GM23248 (cell line): Measurements from ENCODE around the gene TLE7. TPM values are rescaled to one million over a fixed set of nuclear protein-coding genes. Genes with fewer than 3 reads are reported as not detected.

ENCODE experiments used
- DNase-seq: peaks from one replicate; pipeline ENCODE4 v3.0.0-alpha.2; 2015
- H2AFZ ChIP-seq: fragments of 200-600 bp; sonication (generic); 2 replicates; pipeline ENCODE4 v1.6.1; 2016; ENCODE audit warnings: antibody characterized with exemption
- H3F3A ChIP-seq: fragments of 200-600 bp; sonication (generic); 2 replicates; pipeline ENCODE4 v1.6.1; 2016; ENCODE audit warnings: mild to moderate bottlenecking, antibody characterized with exemption, mixed run types; ENCODE audit not compliant: insufficient read depth
- H3K27ac ChIP-seq: fragments of 200-600 bp; sonication (generic); 2 replicates; pipeline ENCODE4 v1.5.1; 2016; ENCODE audit warnings: mild to moderate bottlenecking
- H3K27me3 ChIP-seq: fragments of 200-600 bp; sonication (generic); replicated peaks from 2 replicates; pipeline ENCODE4 v1.6.1; 2016; ENCODE audit warnings: mild to moderate bottlenecking; ENCODE audit not compliant: insufficient read depth
- H3K36me3 ChIP-seq: fragments of 200-600 bp; sonication (generic); 2 replicates; pipeline ENCODE4 v1.6.1; 2016; ENCODE audit warnings: low read depth, mild to moderate bottlenecking
- H3K4me1 ChIP-seq: fragments of 200-600 bp; sonication (generic); 2 replicates; pipeline ENCODE4 v1.6.1; 2016; ENCODE audit warnings: mild to moderate bottlenecking; ENCODE audit not compliant: insufficient read depth
- H3K4me2 ChIP-seq: fragments of 200-600 bp; sonication (generic); one replicate; pipeline ENCODE4 v1.6.1; 2016; ENCODE audit warnings: mild to moderate bottlenecking; ENCODE audit not compliant: unreplicated experiment
- H3K4me3 ChIP-seq: fragments of 200-600 bp; sonication (generic); 2 replicates; pipeline ENCODE4 v1.5.1; 2016; ENCODE audit warnings: mild to moderate bottlenecking
- H3K79me2 ChIP-seq: fragments of 200-600 bp; sonication (generic); 2 replicates; pipeline ENCODE4 v1.6.1; 2016; ENCODE audit warnings: mild to moderate bottlenecking; ENCODE audit not compliant: insufficient read depth
- H3K9ac ChIP-seq: fragments of 200-600 bp; sonication (generic); 2 replicates; pipeline ENCODE4 v1.6.1; 2016; ENCODE audit warnings: mild to moderate bottlenecking
- H3K9me2 ChIP-seq: fragments of 200-600 bp; sonication (generic); 2 replicates; pipeline ENCODE4 v1.6.1; 2016; ENCODE audit warnings: mixed run types, mild to moderate bottlenecking, moderate library complexity; ENCODE audit not compliant: insufficient read depth
- H3K9me3 ChIP-seq: fragments of 200-600 bp; sonication (generic); one replicate; pipeline ENCODE4 v1.6.1; 2017; ENCODE audit warnings: low read depth
- H4K20me1 ChIP-seq: fragments of 200-600 bp; sonication (generic); 2 replicates; pipeline ENCODE4 v1.6.0; 2016; ENCODE audit not compliant: insufficient read depth
- EZH2 ChIP-seq: fragments of 200-600 bp; sonication (generic); IDR thresholded peaks from 2 replicates; pipeline ENCODE4 v1.6.1; 2018; ENCODE audit warnings: antibody characterized with exemption, mild to moderate bottlenecking; ENCODE audit not compliant: insufficient read depth, poor library complexity, severe bottlenecking
- EZH2phosphoT487 ChIP-seq: fragments of 200-600 bp; sonication (generic); IDR thresholded peaks from 2 replicates; pipeline ENCODE4 v1.6.1; 2018; ENCODE audit warnings: antibody characterized with exemption, moderate library complexity, mild to moderate bottlenecking, low read depth; ENCODE audit not compliant: insufficient read depth
- WGBS, 2 experiments: methylation state at CpG; one replicate each; pipeline ENCODE4 v1.1.6; 2015 to 2017; ENCODE audit warnings: low lambda C conversion rate in 2 of 2, low coverage in 1 of 2; ENCODE audit errors: missing lambda C conversion rate in 2 of 2; 5-methylcytosine and 5-hydroxymethylcytosine counted together
- in situ Hi-C: fragments of 300-500 bp; cut with MboI; formaldehyde crosslinking; loops from 2 replicates; pipeline ENCODE4 v1.15.0; 2020
- polyA plus RNA-seq: library from polyadenylated mRNA; unstranded; fragments of >200 nt; fragmentation: Nextera tagmentation; extraction: Ambion mirVana; gene quantifications from 2 replicates; pipeline ENCODE4 v1.2.1, GENCODE V29; 2016
- total RNA-seq: library from RNA; depleted of rRNA; stranded (reverse); fragments of >200 nt; shearing (Covaris generic); gene quantifications from 2 replicates; pipeline ENCODE4 v1.2.3, GENCODE V29; 2014

Gene TLE7
- total and polyA plus RNA-seq, 2 experiments from 2014 or later, result not detected

DNA sequence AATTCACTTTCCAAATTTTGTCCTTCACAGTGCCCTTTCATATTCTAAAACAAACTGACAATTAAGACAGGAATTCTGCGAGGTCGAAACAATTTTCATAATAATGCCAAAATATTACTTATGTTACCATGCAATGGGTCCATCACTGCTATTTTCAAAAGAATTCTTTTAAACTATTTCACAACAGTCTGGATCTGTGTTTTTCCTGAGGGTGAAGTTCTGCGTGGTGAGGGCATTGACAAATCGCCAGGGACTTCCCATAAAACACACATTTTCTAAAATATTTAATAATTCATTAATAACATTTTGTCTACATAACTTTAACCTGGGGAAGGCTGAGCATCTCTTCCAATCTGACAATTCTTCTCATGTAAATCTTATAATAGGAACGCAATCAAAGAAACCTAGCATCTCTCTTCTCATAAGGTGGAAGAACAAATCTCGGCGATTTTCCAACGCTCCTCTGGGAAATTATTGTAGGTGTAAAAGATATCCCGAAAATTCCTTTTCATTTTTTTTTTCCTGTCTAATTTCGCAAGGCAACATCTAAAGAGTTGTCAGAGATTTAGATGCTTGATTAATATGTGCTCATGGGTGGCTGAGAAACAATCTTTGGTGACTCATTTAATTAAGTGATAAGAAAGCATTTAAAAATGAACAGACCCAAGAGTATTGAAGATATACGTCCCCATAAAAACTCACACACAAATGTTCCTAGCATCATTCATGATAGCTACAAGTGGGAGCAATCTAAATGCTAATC, 41.9 kb downstream of the TLE7 start:
- Histone ChIP-seq H3K4me2 (no peak overlapping the region), H3K9ac (no peak overlapping the region), H3K9me3 (no peaks in the 10 kb centered on the region), H3K4me3 (no peak overlapping the region), H4K20me1 (no peaks in the 10 kb centered on the region), H3K27ac (no peak overlapping the region), H2AFZ (no peak overlapping the region), H3K36me3 (no peaks in the 10 kb centered on the region), H3K9me2 (no peaks in the 10 kb centered on the region), H3K79me2 (no peaks in the 10 kb centered on the region), H3K27me3 (peaks cover 2% of the 10 kb centered on the region; the same call in 1 of the 2 replicates), H3F3A (no peaks in the 10 kb centered on the region), H3K4me1 (no peaks in the 10 kb centered on the region)
- in situ Hi-C loops, result no loop called here
- DNase-seq, result no peak
- 74 to 75% methylated on average over 11 of the region's 11 CpGs for WGBS, 2 experiments
- TF ChIP-seq EZH2phosphoT487 (no peak), EZH2 (no peak)

DNA sequence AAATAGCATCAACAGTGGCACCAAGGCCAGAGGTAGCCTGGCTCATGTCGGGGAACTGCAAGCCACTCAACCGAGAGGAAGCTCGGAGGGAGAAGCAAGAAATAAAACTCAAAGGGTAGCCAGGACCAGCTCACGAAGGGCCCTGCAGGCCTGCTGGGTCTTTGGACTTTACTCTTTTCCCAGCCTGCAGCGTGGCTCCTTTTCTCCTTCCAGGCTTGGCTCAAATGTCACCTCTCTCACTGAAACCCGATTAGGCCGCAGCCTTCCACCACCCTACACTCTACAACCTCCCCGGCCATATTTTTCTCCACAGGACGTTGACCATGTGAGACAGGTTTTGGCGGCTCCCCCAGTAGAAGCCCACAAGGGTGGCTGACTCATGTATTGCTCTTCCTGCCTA, 45.3 kb downstream of the TLE7 start:
- no peak for TF ChIP-seq EZH2phosphoT487
- no peak for TF ChIP-seq EZH2
- Histone ChIP-seq H3K9ac (no peak overlapping the region), H3K36me3 (no peaks in the 10 kb centered on the region), H3K79me2 (no peaks in the 10 kb centered on the region), H3K9me3 (no peaks in the 10 kb centered on the region), H3K4me3 (no peak overlapping the region), H3K27ac (no peak overlapping the region), H3K9me2 (no peaks in the 10 kb centered on the region), H3K27me3 (peaks cover 3% of the 10 kb centered on the region; the same call in 1 of the 2 replicates), H2AFZ (no peak overlapping the region), H3K4me1 (no peaks in the 10 kb centered on the region), H3F3A (no peaks in the 10 kb centered on the region), H3K4me2 (no peak overlapping the region), H4K20me1 (no peaks in the 10 kb centered on the region)
- WGBS, 2 experiments, result 42 to 51% methylated on average over 10 of the region's 10 CpGs
- in situ Hi-C loops, result no loop called here
- DNase-seq, result no peak

DNA sequence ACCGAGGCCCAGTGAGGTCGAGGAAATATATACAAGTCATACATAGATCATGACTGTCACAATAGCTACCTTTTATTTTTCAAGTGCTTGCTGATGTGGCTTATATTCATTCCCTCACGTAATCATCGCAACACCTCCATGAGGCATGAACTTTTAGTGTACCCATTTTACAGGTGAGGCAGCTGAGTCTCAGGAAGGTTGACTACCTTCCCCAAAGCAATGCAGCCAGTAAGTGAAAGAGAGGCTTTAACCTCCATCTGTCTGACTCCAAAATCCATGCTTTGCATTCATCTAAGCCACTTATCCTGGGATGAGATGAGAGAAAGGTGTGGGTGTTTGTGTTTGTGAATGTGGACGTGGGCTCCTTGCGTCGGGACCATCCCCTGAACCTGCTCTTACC, 52.5 kb downstream of the TLE7 start:
- no peak overlapping the region for H2AFZ ChIP-seq
- no peaks in the 10 kb centered on the region for H3K9me3 ChIP-seq
- no peaks in the 10 kb centered on the region for H3F3A ChIP-seq
- H3K9ac ChIP-seq, result no peak overlapping the region
- H3K4me1 ChIP-seq, result no peaks in the 10 kb centered on the region
- no peak for DNase-seq
- no peaks in the 10 kb centered on the region for H3K79me2 ChIP-seq
- H3K9me2 ChIP-seq, result no peaks in the 10 kb centered on the region
- H3K4me3 ChIP-seq, result no peak overlapping the region
- WGBS, 2 experiments, result 48 to 50% methylated on average over 7 of the region's 7 CpGs
- TF ChIP-seq EZH2, result no peak
- TF ChIP-seq EZH2phosphoT487, result no peak
- no peak overlapping the region for H3K27ac ChIP-seq
- H3K36me3 ChIP-seq, result no peaks in the 10 kb centered on the region
- H3K4me2 ChIP-seq, result no peak overlapping the region
- in situ Hi-C loops, result no loop called here
- no peaks in the 10 kb centered on the region for H4K20me1 ChIP-seq
- H3K27me3 ChIP-seq, result peaks cover 14% of the 10 kb centered on the region; the same call in 1 of the 2 replicates

DNA sequence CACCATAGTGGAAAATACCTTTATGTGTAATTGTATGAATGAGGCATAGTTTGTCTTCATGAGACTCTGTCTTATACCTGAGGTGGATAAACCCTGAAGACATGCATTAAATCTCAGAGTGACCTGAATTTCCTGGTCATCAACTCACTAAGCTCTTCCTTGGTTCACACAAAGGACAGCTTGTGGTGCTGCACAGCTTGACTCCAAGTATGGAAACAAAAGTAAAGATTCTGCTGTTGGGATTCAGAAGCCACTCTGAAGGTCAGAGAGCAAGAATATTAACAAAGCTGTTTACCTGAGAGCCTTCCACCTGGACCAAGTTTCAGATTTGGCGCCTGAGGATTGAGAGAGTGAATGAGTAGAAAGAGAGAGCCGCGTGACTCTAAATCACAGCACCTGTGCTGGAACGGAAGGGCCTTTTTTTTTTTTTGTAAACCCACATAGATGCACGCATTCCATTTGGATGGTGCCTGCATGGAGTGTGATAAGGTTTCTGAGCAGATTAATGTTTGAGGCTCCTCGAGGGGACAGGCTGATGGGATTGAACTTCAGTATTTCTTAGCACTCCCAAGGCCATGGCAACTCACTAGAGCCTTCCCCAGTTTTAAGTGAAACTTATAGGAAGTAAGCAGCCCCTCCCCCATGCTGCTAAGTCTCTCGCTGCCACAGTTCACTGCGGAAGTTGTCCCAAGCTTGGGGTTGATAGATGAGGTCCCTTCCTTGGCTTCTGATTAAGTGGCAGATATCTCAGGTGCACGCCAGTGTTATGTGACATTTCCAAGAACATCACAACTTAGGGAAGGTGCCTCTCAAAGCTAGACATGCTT, 54.6 kb downstream of the TLE7 start:
- in situ Hi-C loops, result no loop called here
- Histone ChIP-seq H3K36me3 (no peaks in the 10 kb centered on the region), H3K27ac (no peak overlapping the region), H3K9me2 (no peaks in the 10 kb centered on the region), H2AFZ (no peak overlapping the region), H3K9ac (no peak overlapping the region), H3F3A (no peaks in the 10 kb centered on the region), H4K20me1 (no peaks in the 10 kb centered on the region), H3K27me3 (peaks cover 14% of the 10 kb centered on the region; the same call in 1 of the 2 replicates), H3K4me1 (no peaks in the 10 kb centered on the region), H3K4me2 (no peak overlapping the region), H3K4me3 (no peak overlapping the region), H3K79me2 (no peaks in the 10 kb centered on the region), H3K9me3 (no peaks in the 10 kb centered on the region)
- TF ChIP-seq EZH2 (no peak), EZH2phosphoT487 (no peak)
- 10 to 14% methylated on average over 9 of the region's 9 CpGs for WGBS, 2 experiments
- no peak for DNase-seq
